Right atrium auricular region (tissue), 2 donors: ENCODE data around the gene BNC2. TPM values are rescaled to one million over a fixed set of nuclear protein-coding genes. Genes with fewer than 3 reads are reported as not detected.
"Not testable (repeated sequence)": the region's sequence is repeated elsewhere in the genome, so short reads cannot be mapped to it uniquely, and the experiment has no call there.

Experiments
- DNase-seq: peaks from one replicate; pipeline ENCODE4 v3.0.0-alpha.2; 2019; ENCODE audit warnings: low spot score
- H3K27ac ChIP-seq, 2 donors: fragments of 200-600 bp; sonication (generic); 1 replicate in 1 of 2; 2 replicates in 1 of 2; pipeline ENCODE4 v1.5.1; 2016 to 2019
- H3K27me3 ChIP-seq, 2 donors: fragments of 200-600 bp; sonication (generic); one replicate each; pipeline versions ENCODE4 v1.5.1 to v1.6.0; 2017 to 2019
- H3K36me3 ChIP-seq: fragments of 200-600 bp; sonication (generic); one replicate; pipeline ENCODE4 v1.5.1; 2016
- H3K4me1 ChIP-seq, 2 donors: fragments of 200-600 bp; sonication (generic); one replicate each; pipeline versions ENCODE4 v1.5.1 to v1.6.0; 2017 to 2019
- H3K4me3 ChIP-seq, 2 donors: fragments of 200-600 bp; sonication (generic); 1 replicate in 1 of 2; 2 replicates in 1 of 2; pipeline ENCODE4 v1.5.1; 2017 to 2019; ENCODE audit warnings: mild to moderate bottlenecking in 1 of 2, moderate library complexity in 1 of 2
- H3K9me3 ChIP-seq, 2 donors: fragments of 200-600 bp; sonication (generic); one replicate each; pipeline ENCODE4 v1.5.1; 2019
- CTCF ChIP-seq, 2 donors: fragments of 200-600 bp; sonication (generic); IDR thresholded peaks; one replicate each; pipeline ENCODE4 v1.5.1; 2019; ENCODE audit warnings: antibody characterized with exemption in 2 of 2
- total RNA-seq, 2 donors: library from RNA; depleted of rRNA; stranded (reverse); fragments of >200 nt; gene quantifications; one replicate each; pipeline ENCODE4 v1.1.0, GENCODE V29; 2016

Gene BNC2
- total RNA-seq: 10 to 100 TPM; 68.3 to 77.6 TPM

GRCh38 chr9:16870596-16871335 lies at the start of gene BNC2:
BNC2 (minus strand) TSS chr9:16870670; CDS start chr9:16870648, 22 bp downstream.
- DNase-seq: peak; percentile 64
- H3K27me3 ChIP-seq: no peaks in the 10 kb centered on the region
- H3K4me3 ChIP-seq: peak within 1 kb of the TSS; percentile 64 to 65
- no peaks in the 10 kb centered on the region for H3K36me3 ChIP-seq
- H3K4me1 ChIP-seq: peaks cover 0 to 22% of the 10 kb centered on the region in 2 donors
- peak within 1 kb of the TSS; percentile 71 to 86 for H3K27ac ChIP-seq
- no peaks in the 10 kb centered on the region for H3K9me3 ChIP-seq
- TF ChIP-seq CTCF (IDR thresholded peaks at IDR 0.05): peak in 1 of 2 donors; percentile 25

GRCh38 chr9:16918920-16919319 lies 48.5 kb upstream of the BNC2 start:
- H3K27ac ChIP-seq: no peak overlapping the region
- no peaks in the 10 kb centered on the region for H3K9me3 ChIP-seq
- H3K36me3 ChIP-seq: no peaks in the 10 kb centered on the region
- no peak for TF ChIP-seq CTCF (IDR thresholded peaks at IDR 0.05)
- H3K4me3 ChIP-seq: no peak overlapping the region
- H3K4me1 ChIP-seq: peaks cover 0 to 5% of the 10 kb centered on the region in 2 donors
- DNase-seq: no peak
- no peaks in the 10 kb centered on the region for H3K27me3 ChIP-seq

- H3K9me3 ChIP-seq: no peaks in the 10 kb centered on the region
- DNase-seq: no peak
- TF ChIP-seq CTCF (IDR thresholded peaks at IDR 0.05): no peak
- no peaks in the 10 kb centered on the region for H3K36me3 ChIP-seq
- no peak overlapping the region for H3K4me3 ChIP-seq
- no peaks in the 10 kb centered on the region for H3K27me3 ChIP-seq
- H3K27ac ChIP-seq: no peak overlapping the region
- H3K4me1 ChIP-seq: peaks cover 0 to 5% of the 10 kb centered on the region in 2 donors
Measured at GRCh38 chr9:16915126-16915831, 44.8 kb upstream of the BNC2 start.

- DNase-seq: no peak
- Histone ChIP-seq H3K27ac (no peak overlapping the region), H3K4me3 (no peak overlapping the region), H3K27me3 (no peaks in the 10 kb centered on the region), H3K4me1 (peaks cover 0 to 5% of the 10 kb centered on the region in 2 donors), H3K9me3 (no peaks in the 10 kb centered on the region), H3K36me3 (no peaks in the 10 kb centered on the region)
- TF ChIP-seq CTCF (IDR thresholded peaks at IDR 0.05): no peak
Measured at GRCh38 chr9:16912197-16912596, 41.7 kb upstream of the BNC2 start.

- not testable (repeated sequence) for H3K4me3 ChIP-seq, H3K36me3 ChIP-seq, H3K4me1 ChIP-seq, H3K9me3 ChIP-seq, DNase-seq, H3K27ac ChIP-seq, H3K27me3 ChIP-seq
Measured at GRCh38 chr9:16908206-16908605, 37.7 kb upstream of the BNC2 start.

GRCh38 chr9:16904655-16905054 lies 34.2 kb upstream of the BNC2 start:
- no peak overlapping the region for H3K27ac ChIP-seq
- H3K27me3 ChIP-seq: no peaks in the 10 kb centered on the region
- no peak overlapping the region for H3K4me3 ChIP-seq
- no peaks in the 10 kb centered on the region for H3K36me3 ChIP-seq
- H3K9me3 ChIP-seq: no peaks in the 10 kb centered on the region
- DNase-seq: no peak
- no peaks in the 10 kb centered on the region for H3K4me1 ChIP-seq
- TF ChIP-seq CTCF (IDR thresholded peaks at IDR 0.05): no peak
